Measurements from ENCODE around the gene JOSD2.

DNA sequence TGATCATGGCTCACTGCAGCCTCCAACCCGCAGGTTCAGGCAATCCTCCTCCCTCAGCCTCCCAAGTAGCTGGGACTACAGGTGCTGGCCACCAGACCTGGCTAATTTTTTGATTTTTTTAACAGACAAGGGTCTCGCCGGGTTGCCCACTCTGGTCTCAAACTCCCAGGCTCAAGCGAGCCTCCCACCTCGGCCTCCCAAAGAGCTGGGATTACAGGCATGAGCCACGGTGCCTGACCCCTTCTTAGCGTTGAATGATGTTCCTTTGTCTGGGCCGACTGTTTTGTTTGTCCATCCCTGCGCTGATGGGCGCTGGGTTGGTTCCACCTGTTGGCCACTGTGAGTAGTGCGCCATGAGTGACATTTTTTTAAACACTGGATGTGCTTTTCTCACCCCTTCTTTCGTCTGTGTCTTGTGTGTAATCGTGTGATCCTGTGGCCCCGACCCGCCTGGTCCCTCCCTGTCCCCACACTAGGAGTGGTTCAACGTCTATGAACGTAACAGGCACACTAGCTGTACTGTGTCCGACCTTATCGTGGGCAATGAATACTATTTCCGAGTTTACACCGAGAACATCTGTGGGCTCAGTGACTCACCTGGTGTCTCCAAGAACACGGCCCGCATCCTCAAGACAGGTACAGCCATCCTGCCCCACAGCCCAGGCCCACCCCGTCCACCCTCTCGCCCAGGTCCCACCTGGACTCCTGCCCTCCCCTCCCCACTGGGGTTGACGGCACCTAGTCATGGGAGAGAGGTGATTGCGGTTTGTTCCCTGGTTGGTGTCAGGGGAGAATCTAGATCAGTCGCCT lies 49.7 kb downstream of the JOSD2 start:
- TF ChIP-seq, protein P1, sequence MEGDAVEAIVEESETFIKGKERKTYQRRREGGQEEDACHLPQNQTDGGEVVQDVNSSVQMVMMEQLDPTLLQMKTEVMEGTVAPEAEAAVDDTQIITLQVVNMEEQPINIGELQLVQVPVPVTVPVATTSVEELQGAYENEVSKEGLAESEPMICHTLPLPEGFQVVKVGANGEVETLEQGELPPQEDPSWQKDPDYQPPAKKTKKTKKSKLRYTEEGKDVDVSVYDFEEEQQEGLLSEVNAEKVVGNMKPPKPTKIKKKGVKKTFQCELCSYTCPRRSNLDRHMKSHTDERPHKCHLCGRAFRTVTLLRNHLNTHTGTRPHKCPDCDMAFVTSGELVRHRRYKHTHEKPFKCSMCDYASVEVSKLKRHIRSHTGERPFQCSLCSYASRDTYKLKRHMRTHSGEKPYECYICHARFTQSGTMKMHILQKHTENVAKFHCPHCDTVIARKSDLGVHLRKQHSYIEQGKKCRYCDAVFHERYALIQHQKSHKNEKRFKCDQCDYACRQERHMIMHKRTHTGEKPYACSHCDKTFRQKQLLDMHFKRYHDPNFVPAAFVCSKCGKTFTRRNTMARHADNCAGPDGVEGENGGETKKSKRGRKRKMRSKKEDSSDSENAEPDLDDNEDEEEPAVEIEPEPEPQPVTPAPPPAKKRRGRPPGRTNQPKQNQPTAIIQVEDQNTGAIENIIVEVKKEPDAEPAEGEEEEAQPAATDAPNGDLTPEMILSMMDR (IDR thresholded peaks at IDR 0.05): peak; percentile 72 to 83 (median 78)
- TF ChIP-seq POLR2A (IDR thresholded peaks at IDR 0.05): no peak

Measured in esophagus squamous epithelium (tissue), 4 donors.